ENCODE data around the gene PWP2.

GRCh38 chr21:44076316-44076715, 30.9 kb upstream of the PWP2 start:
- TF ChIP-seq CTCF (IDR thresholded peaks at IDR 0.05; ENCODE audit: borderline replicate concordance, extremely low read depth, low read length, poor library complexity, severe bottlenecking) (no peak), EZH2 (IDR thresholded peaks at IDR 0.05; ENCODE audit: borderline replicate concordance, low read depth, low read length, severe bottlenecking) (no peak)
